HepG2 (cell line): ENCODE measurements around the gene ACKR3. TPM values are rescaled to one million over a fixed set of nuclear protein-coding genes. Genes with fewer than 3 reads are reported as not detected.

Experiments
- ZNF687 ChIP-seq: sonication (generic); formaldehyde crosslinking; IDR thresholded peaks from 2 replicates; pipeline ENCODE4 v1.5.1; 2020; ENCODE audit warnings: mild to moderate bottlenecking, missing genetic modification reagents, moderate library complexity
- polyA plus RNA-seq, 8 experiments: library from polyadenylated mRNA; depleted of rRNA in 3 of 8; stranded (reverse) in 7 of 8; unstranded in 1 of 8; fragments of >200 nt; fragmentation: Illumina TruSeq in 4 of 8; extraction: Trizol in 4 of 8; gene quantifications; 2 replicates each; pipeline versions ENCODE4 v1.2.1 to v1.2.3, GENCODE V29; 2011 to 2016; ENCODE audit warnings: low read depth in 4 of 8, missing spikeins in 1 of 8, mixed read lengths in 1 of 8; ENCODE audit not compliant: insufficient read depth in 1 of 8
- total RNA-seq, 5 experiments: library from RNA; depleted of rRNA; stranded (reverse); fragments of >200 nt; fragmentation: Illumina TruSeq; extraction: Trizol; gene quantifications; 2 replicates each; pipeline ENCODE4 v1.2.3, GENCODE V29; 2016; ENCODE audit warnings: low read depth in 1 of 5
- TF ChIP-seq, protein P1 (sequence below): sonication (generic); formaldehyde crosslinking; IDR thresholded peaks from 2 replicates; pipeline ENCODE4 v1.4.0; 2020; ENCODE audit warnings: mild to moderate bottlenecking, missing genetic modification reagents
- TF ChIP-seq, protein P2 (sequence below): sonication (generic); formaldehyde crosslinking; IDR thresholded peaks from 2 replicates; pipeline ENCODE4 v1.4.0; 2020; ENCODE audit warnings: mild to moderate bottlenecking, missing genetic modification reagents, borderline replicate concordance

ACKR3 gene
- total and polyA plus RNA-seq, 2 of the 13 experiments (the other 11 are each of a cell fraction or from before 2014, with no cell fraction given), result not detected

DNA sequence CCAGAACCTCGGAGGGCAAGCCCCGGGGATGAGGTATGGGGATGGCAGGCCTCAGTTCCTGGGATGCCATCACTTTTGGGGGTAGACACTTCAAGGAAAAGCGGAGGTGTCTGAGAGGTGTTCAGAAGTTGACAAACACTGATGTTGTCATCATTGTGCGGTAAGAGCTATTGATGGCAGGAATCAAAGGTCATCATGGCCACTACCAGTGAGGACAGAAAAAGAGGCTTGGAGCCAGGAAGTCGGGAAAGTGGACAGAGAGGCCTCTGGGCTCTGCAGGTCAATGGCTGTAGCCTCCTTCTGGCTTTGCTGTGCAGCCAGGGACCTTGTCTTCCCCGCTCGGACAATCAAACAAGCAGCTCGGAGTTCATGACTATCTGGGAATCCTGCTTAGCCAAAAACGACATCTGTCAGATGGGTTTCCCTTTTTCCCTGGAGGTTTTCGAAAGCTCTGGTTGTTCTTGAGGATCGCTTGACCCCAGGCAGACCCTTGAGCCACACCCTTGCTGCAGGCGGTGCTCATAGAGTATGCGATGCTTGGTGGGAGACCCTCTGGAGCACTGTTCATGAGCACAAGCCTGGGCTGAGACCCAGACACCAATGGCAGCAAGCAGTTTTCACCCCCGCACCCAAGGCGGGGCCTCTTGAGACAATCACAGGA is 19.4 kb downstream of the ACKR3 start (continued):
- no peak for TF ChIP-seq ZNF687 (CRISPR knock-in tag)
- TF ChIP-seq, protein P1, sequence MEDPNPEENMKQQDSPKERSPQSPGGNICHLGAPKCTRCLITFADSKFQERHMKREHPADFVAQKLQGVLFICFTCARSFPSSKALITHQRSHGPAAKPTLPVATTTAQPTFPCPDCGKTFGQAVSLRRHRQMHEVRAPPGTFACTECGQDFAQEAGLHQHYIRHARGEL (CRISPR knock-in tag), result no peak
- TF ChIP-seq, protein P2, sequence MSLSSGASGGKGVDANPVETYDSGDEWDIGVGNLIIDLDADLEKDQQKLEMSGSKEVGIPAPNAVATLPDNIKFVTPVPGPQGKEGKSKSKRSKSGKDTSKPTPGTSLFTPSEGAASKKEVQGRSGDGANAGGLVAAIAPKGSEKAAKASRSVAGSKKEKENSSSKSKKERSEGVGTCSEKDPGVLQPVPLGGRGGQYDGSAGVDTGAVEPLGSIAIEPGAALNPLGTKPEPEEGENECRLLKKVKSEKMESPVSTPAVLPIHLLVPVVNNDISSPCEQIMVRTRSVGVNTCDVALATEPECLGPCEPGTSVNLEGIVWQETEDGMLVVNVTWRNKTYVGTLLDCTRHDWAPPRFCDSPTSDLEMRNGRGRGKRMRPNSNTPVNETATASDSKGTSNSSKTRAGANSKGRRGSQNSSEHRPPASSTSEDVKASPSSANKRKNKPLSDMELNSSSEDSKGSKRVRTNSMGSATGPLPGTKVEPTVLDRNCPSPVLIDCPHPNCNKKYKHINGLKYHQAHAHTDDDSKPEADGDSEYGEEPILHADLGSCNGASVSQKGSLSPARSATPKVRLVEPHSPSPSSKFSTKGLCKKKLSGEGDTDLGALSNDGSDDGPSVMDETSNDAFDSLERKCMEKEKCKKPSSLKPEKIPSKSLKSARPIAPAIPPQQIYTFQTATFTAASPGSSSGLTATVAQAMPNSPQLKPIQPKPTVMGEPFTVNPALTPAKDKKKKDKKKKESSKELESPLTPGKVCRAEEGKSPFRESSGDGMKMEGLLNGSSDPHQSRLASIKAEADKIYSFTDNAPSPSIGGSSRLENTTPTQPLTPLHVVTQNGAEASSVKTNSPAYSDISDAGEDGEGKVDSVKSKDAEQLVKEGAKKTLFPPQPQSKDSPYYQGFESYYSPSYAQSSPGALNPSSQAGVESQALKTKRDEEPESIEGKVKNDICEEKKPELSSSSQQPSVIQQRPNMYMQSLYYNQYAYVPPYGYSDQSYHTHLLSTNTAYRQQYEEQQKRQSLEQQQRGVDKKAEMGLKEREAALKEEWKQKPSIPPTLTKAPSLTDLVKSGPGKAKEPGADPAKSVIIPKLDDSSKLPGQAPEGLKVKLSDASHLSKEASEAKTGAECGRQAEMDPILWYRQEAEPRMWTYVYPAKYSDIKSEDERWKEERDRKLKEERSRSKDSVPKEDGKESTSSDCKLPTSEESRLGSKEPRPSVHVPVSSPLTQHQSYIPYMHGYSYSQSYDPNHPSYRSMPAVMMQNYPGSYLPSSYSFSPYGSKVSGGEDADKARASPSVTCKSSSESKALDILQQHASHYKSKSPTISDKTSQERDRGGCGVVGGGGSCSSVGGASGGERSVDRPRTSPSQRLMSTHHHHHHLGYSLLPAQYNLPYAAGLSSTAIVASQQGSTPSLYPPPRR (CRISPR knock-in tag), result no peak
- TF ChIP-seq, all 625 proteins: peak for 0
